GM21786 (cell line): ENCODE data around the gene DEGS2.

ENCODE experiments used
- ATAC-seq: cut with Tn5 transposase; IDR thresholded peaks from one replicate; pipeline ENCODE4 v1.9.1; 2021; ENCODE audit not compliant: unreplicated experiment

Gene DEGS2

GRCh38 chr14:100132903-100133510, 26.4 kb downstream of the DEGS2 start:
- no peak for ATAC-seq

- no peak for ATAC-seq
These were observed 27.1 kb downstream of the DEGS2 start for GRCh38 chr14:100132161-100132902.

GRCh38 chr14:100131181-100131580, 28.3 kb downstream of the DEGS2 start:
- ATAC-seq: no peak

- no peak for ATAC-seq
These were observed 28.9 kb downstream of the DEGS2 start for GRCh38 chr14:100130521-100130920.

GRCh38 chr14:100129161-100129589, 30.3 kb downstream of the DEGS2 start:
- ATAC-seq: no peak

- ATAC-seq: no peak
These were observed 30.8 kb downstream of the DEGS2 start for GRCh38 chr14:100128688-100129087.

GRCh38 chr14:100127853-100128455, 31.5 kb downstream of the DEGS2 start:
- no peak for ATAC-seq

- ATAC-seq: no peak
These were observed 33.0 kb downstream of the DEGS2 start for GRCh38 chr14:100126401-100126800.

- no peak for ATAC-seq
These were observed 34.8 kb downstream of the DEGS2 start for GRCh38 chr14:100124551-100125088.

GRCh38 chr14:100123618-100124017, 35.8 kb downstream of the DEGS2 start:
- no peak for ATAC-seq

GRCh38 chr14:100122481-100123223, 36.8 kb downstream of the DEGS2 start:
- no peak for ATAC-seq

- no peak for ATAC-seq
These were observed 37.6 kb downstream of the DEGS2 start for GRCh38 chr14:100121643-100122480.

- ATAC-seq: no peak
These were observed 38.7 kb downstream of the DEGS2 start for GRCh38 chr14:100120522-100121269.

- no peak for ATAC-seq
These were observed 40.2 kb downstream of the DEGS2 start for GRCh38 chr14:100119251-100119650.

- ATAC-seq: no peak
These were observed 40.9 kb downstream of the DEGS2 start for GRCh38 chr14:100118396-100119011.

- no peak for ATAC-seq
These were observed 41.6 kb downstream of the DEGS2 start for GRCh38 chr14:100117633-100118395.

GRCh38 chr14:100117026-100117425, 42.4 kb downstream of the DEGS2 start:
- ATAC-seq: no peak

GRCh38 chr14:100116134-100116533, 43.3 kb downstream of the DEGS2 start:
- no peak for ATAC-seq
